IMR-90 (cell line): Measurements from ENCODE around the gene FGF12. TPM values are rescaled to one million over a fixed set of nuclear protein-coding genes. Genes with fewer than 3 reads are reported as not detected.

Experiments
- ATAC-seq: fragments of 200-7000 bp; cut with Tn5 transposase; 2 replicates; pipeline ENCODE4 v1.9.1; 2020; ENCODE audit warnings: low read depth, mild to moderate bottlenecking, moderate library complexity
- BruUV-seq: library from RNA; stranded (reverse); fragments of 400-500 nt; replicated peaks from 2 replicates; lab custom pipeline; 2021; lab: Mats Ljungman, UMichigan
- CTCF ChIA-PET: fragments of 300-600 bp; formaldehyde crosslinking; extraction: SDS; loops from one replicate; lab custom pipeline; 2021; ENCODE audit warnings: antibody characterized with exemption; lab: Yijun Ruan, JAX
- POLR2A ChIA-PET: fragments of 300-600 bp; sonication (Branson Sonifier 250); formaldehyde crosslinking; loops from one replicate; lab custom pipeline; 2022; ENCODE audit warnings: antibody characterized with exemption; ENCODE audit not compliant: unreplicated experiment; lab: Charles Lee
- DNase-seq: peaks from one replicate; pipeline ENCODE4 v3.0.0; 2013
- H2AFZ ChIP-seq: replicated peaks from 2 replicates; pipeline ENCODE3; 2013; ENCODE audit warnings: low read length, mild to moderate bottlenecking; ENCODE audit not compliant: poor library complexity
- H2AK5ac ChIP-seq: 2 replicates; pipeline ENCODE4 v1.6.1; 2013; ENCODE audit warnings: low read depth, low read length, inconsistent platforms
- H2AK9ac ChIP-seq: replicated peaks from 2 replicates; pipeline ENCODE3; 2013; ENCODE audit warnings: mild to moderate bottlenecking, low read depth, low read length, moderate library complexity; ENCODE audit not compliant: poor library complexity
- H2BK120ac ChIP-seq: 2 replicates; pipeline ENCODE4 v1.6.1; 2013; ENCODE audit warnings: low read depth, low read length, inconsistent platforms
- H2BK15ac ChIP-seq: 3 replicates; pipeline ENCODE4 v1.6.1; 2013; ENCODE audit warnings: low read depth, low read length, inconsistent platforms
- H2BK20ac ChIP-seq: 2 replicates; pipeline ENCODE4 v1.6.1; 2013; ENCODE audit warnings: low read depth, mild to moderate bottlenecking, inconsistent platforms, low read length, moderate library complexity
- H2BK5ac ChIP-seq: 2 replicates; pipeline ENCODE4 v1.6.1; 2013; ENCODE audit warnings: mild to moderate bottlenecking, low read depth, low read length, inconsistent platforms; ENCODE audit not compliant: poor library complexity, severe bottlenecking
- H3K14ac ChIP-seq: replicated peaks from 2 replicates; pipeline ENCODE4 v1.6.1; 2013; ENCODE audit warnings: low read depth, low read length, inconsistent platforms
- H3K18ac ChIP-seq: 2 replicates; pipeline ENCODE4 v1.6.1; 2013; ENCODE audit warnings: low read depth, low read length, control low read depth
- H3K23ac ChIP-seq: 2 replicates; pipeline ENCODE4 v1.6.1; 2013; ENCODE audit warnings: low read depth, low read length, inconsistent platforms
- H3K27ac ChIP-seq: 2 replicates; pipeline ENCODE4 v1.5.1; 2013; ENCODE audit warnings: mild to moderate bottlenecking, control low read depth, low read length; ENCODE audit not compliant: insufficient read depth
- H3K27me3 ChIP-seq: 2 replicates; pipeline ENCODE4 v1.6.1; 2013; ENCODE audit warnings: low read length; ENCODE audit not compliant: control insufficient read depth, insufficient read depth
- H3K36me3 ChIP-seq: 2 replicates; pipeline ENCODE4 v1.6.1; 2013; ENCODE audit warnings: low read length, mixed read lengths; ENCODE audit not compliant: control insufficient read depth, insufficient read depth
- H3K4ac ChIP-seq: 2 replicates; pipeline ENCODE4 v1.6.1; 2013; ENCODE audit warnings: low read depth, low read length, inconsistent platforms
- H3K4me1 ChIP-seq: 2 replicates; pipeline ENCODE4 v1.6.1; 2013; ENCODE audit warnings: low read length, mixed read lengths; ENCODE audit not compliant: control insufficient read depth, insufficient read depth
- H3K4me2 ChIP-seq: 2 replicates; pipeline ENCODE4 v1.6.1; 2013; ENCODE audit warnings: low read depth, mild to moderate bottlenecking, control low read depth, low read length, moderate library complexity
- H3K4me3 ChIP-seq: 2 replicates; pipeline ENCODE4 v1.5.1; 2013; ENCODE audit warnings: low read depth, mild to moderate bottlenecking, control low read depth, low read length, moderate library complexity; ENCODE audit not compliant: insufficient read depth
- H3K56ac ChIP-seq: 2 replicates; pipeline ENCODE4 v1.6.1; 2013; ENCODE audit warnings: low read length, inconsistent platforms; ENCODE audit not compliant: insufficient read depth; ENCODE audit errors: extremely low read depth
- H3K79me1 ChIP-seq, 2 experiments: 2 replicates each; pipeline ENCODE4 v1.6.1; 2013; ENCODE audit warnings: low read length in 2 of 2, inconsistent platforms in 1 of 2, low read depth in 1 of 2
- H3K9ac ChIP-seq: 2 replicates; pipeline ENCODE4 v1.6.1; 2013; ENCODE audit warnings: low read depth, low read length, control low read depth
- H3K9me1 ChIP-seq: 2 replicates; pipeline ENCODE4 v1.6.1; 2013; ENCODE audit warnings: low read length, inconsistent platforms; ENCODE audit not compliant: insufficient read depth
- H3K9me3 ChIP-seq: 2 replicates; pipeline ENCODE4 v1.6.1; 2013; ENCODE audit warnings: low read length; ENCODE audit not compliant: control insufficient read depth, insufficient read depth
- H4K20me1 ChIP-seq: 2 replicates; pipeline ENCODE4 v1.6.1; 2013; ENCODE audit warnings: low read length, inconsistent platforms; ENCODE audit not compliant: insufficient read depth
- H4K5ac ChIP-seq: 2 replicates; pipeline ENCODE4 v1.6.1; 2013; ENCODE audit warnings: mild to moderate bottlenecking, low read depth, low read length, control low read depth
- H4K8ac ChIP-seq, 2 experiments: 2 replicates each; pipeline ENCODE4 v1.6.1; 2013; ENCODE audit warnings: low read depth in 2 of 2, low read length in 2 of 2, control low read depth in 1 of 2, inconsistent platforms in 1 of 2
- H4K91ac ChIP-seq: 2 replicates; pipeline ENCODE4 v1.6.1; 2013; ENCODE audit warnings: low read depth, low read length, inconsistent platforms; ENCODE audit not compliant: insufficient read depth
- BHLHE40 ChIP-seq: fragments of 150-350 bp; IDR thresholded peaks from 2 replicates; pipeline ENCODE4 v1.6.1; 2016; ENCODE audit warnings: mild to moderate bottlenecking, low read depth, low read length
- CHD1 ChIP-seq: IDR thresholded peaks from 2 replicates; pipeline ENCODE4 v1.6.1; 2012; ENCODE audit warnings: low read depth, low read length, improper control_type of control experiment
- CTCF ChIP-seq: conservative IDR thresholded peaks from 2 replicates; pipeline ENCODE4 v1.5.1; 2012; ENCODE audit warnings: mild to moderate bottlenecking, low read depth, low read length, improper control_type of control experiment
- RCOR1 ChIP-seq: IDR thresholded peaks from 2 replicates; pipeline ENCODE4 v1.6.1; 2012; ENCODE audit warnings: mild to moderate bottlenecking, low read length, improper control_type of control experiment; ENCODE audit not compliant: insufficient replicate concordance
- SMC3 ChIP-seq: fragments of 150-350 bp; IDR thresholded peaks from 2 replicates; pipeline ENCODE4 v1.6.1; 2016; ENCODE audit warnings: low read depth, mild to moderate bottlenecking, antibody characterized with exemption, low read length, moderate library complexity
- WGBS, 2 experiments: methylation state at CpG; one replicate each; pipeline versions ENCODE4 v1.1.5 to v1.1.7; 2013; ENCODE audit warnings: missing lambda C conversion rate in 2 of 2; ENCODE audit not compliant: insufficient read length in 1 of 2; ENCODE audit errors: extremely low coverage in 2 of 2; 5-methylcytosine and 5-hydroxymethylcytosine counted together
- dilution Hi-C: fragments of 300-500 bp; cut with HindIII; formaldehyde crosslinking; loops from one replicate; pipeline ENCODE4 v1.14.3; 2018; ENCODE audit warnings: low sequenced_read_pairs; ENCODE audit not compliant: unreplicated experiment
- in situ Hi-C: fragments of 300-500 bp; cut with MboI; formaldehyde crosslinking; loops from 3 replicates; pipeline ENCODE4 v1.14.3; 2019; ENCODE audit warnings: low sequenced_read_pairs, inconsistent platforms, mixed read lengths
- intact Hi-C: fragments of 100-400 bp; cut with micrococcal nuclease; formaldehyde crosslinking; loops from 2 replicates; pipeline ENCODE4 v1.10.0; 2022
- polyA plus RNA-seq, 3 experiments: library from polyadenylated mRNA; depleted of rRNA; stranded (reverse); fragments of >200 nt; gene quantifications; 2 replicates each; pipeline ENCODE4 v1.2.3, GENCODE V29; 2012; ENCODE audit warnings: low replicate concordance in 1 of 3
- total RNA-seq: library from RNA; depleted of rRNA; stranded (reverse); fragments of >200 nt; gene quantifications from 2 replicates; pipeline ENCODE4 v1.2.3, GENCODE V29; 2012

The FGF12 gene
- total and polyA plus RNA-seq, 2 of the 4 experiments (the other 2 are of a cell fraction), result not detected

GRCh38 chr3:192372616-192373015, 354.7 kb downstream of the FGF12 start:
- no peak overlapping the region for H2AFZ ChIP-seq
- H3K4me2 ChIP-seq, result no peak overlapping the region
- DNase-seq, result no peak
- H2BK15ac ChIP-seq, result no peak overlapping the region
- no peaks in the 10 kb centered on the region for H4K20me1 ChIP-seq
- no TSS peak for BruUV-seq
- H3K9me3 ChIP-seq, result 0 out of 2 replicates have a peak, but pooled peaks cover 4% of the 10 kb centered on the region
- H3K27ac ChIP-seq, result no peak overlapping the region
- no peak overlapping the region for H3K18ac ChIP-seq
- H2BK5ac ChIP-seq, result no peak overlapping the region
- H4K8ac ChIP-seq, result no peak overlapping the region
- H2AK5ac ChIP-seq, result no peak overlapping the region
- no peak overlapping the region for H4K5ac ChIP-seq
- no peak overlapping the region for H4K91ac ChIP-seq
- intact Hi-C loops (no loop called here), dilution Hi-C loops (no loop called here), in situ Hi-C loops (no loop called here)
- no peak overlapping the region for H2BK20ac ChIP-seq
- H3K9ac ChIP-seq, result no peak overlapping the region
- no peak for TF ChIP-seq CTCF
- TF ChIP-seq RCOR1, result no peak
- TF ChIP-seq SMC3, result no peak
- no peak for TF ChIP-seq BHLHE40
- no peak for TF ChIP-seq CHD1
- no peaks in the 10 kb centered on the region for H3K4me1 ChIP-seq
- no peak overlapping the region for H3K4ac ChIP-seq
- H2AK9ac ChIP-seq, result no peak overlapping the region
- H3K36me3 ChIP-seq, result no peaks in the 10 kb centered on the region
- POLR2A ChIA-PET, result no interaction called here
- no peak overlapping the region for H3K23ac ChIP-seq
- H2BK120ac ChIP-seq, result no peak overlapping the region
- H3K56ac ChIP-seq, result no peak overlapping the region
- 67% methylated on average over 1 of the region's 4 CpGs; no CpG with 5 or more reads in 1 of the 2 experiments for WGBS, 2 experiments
- no peak overlapping the region for H3K14ac ChIP-seq
- CTCF ChIA-PET, result no interaction called here
- H3K79me1 ChIP-seq, result no peaks in the 10 kb centered on the region
- H3K4me3 ChIP-seq, result no peak overlapping the region
- ATAC-seq, result no peak
- H3K9me1 ChIP-seq, result no peaks in the 10 kb centered on the region
- H3K27me3 ChIP-seq, result no peaks in the 10 kb centered on the region
